ENCODE measurements around the gene BEX1.
"Not testable (repeated sequence)": the region's sequence is repeated elsewhere in the genome, so short reads cannot be mapped to it uniquely, and the experiment has no call there.

The BEX1 gene

DNA sequence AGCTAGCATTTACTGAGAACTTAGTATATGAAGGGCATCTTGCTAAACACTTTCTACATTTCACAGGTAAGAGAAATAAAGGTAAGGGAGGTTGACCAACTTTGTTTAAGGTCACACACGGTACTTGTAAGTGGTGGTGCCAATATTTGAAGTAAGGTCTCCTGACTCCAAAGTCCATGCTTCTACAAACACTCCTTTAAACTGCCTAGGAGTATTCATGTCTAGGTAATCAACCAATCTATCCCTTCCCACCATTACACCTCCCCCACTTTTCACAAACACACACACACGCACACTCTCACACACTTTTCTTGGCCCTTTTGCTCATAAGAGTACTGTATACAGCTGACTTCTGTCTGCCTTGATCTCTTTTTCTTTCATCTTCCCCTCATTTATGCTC lies 7.1 kb downstream of the BEX1 start:
- no peak overlapping the region for H3K27ac ChIP-seq
- TF ChIP-seq, protein P1, sequence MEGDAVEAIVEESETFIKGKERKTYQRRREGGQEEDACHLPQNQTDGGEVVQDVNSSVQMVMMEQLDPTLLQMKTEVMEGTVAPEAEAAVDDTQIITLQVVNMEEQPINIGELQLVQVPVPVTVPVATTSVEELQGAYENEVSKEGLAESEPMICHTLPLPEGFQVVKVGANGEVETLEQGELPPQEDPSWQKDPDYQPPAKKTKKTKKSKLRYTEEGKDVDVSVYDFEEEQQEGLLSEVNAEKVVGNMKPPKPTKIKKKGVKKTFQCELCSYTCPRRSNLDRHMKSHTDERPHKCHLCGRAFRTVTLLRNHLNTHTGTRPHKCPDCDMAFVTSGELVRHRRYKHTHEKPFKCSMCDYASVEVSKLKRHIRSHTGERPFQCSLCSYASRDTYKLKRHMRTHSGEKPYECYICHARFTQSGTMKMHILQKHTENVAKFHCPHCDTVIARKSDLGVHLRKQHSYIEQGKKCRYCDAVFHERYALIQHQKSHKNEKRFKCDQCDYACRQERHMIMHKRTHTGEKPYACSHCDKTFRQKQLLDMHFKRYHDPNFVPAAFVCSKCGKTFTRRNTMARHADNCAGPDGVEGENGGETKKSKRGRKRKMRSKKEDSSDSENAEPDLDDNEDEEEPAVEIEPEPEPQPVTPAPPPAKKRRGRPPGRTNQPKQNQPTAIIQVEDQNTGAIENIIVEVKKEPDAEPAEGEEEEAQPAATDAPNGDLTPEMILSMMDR (conservative IDR thresholded peaks at IDR 0.05), result no peak
- TF ChIP-seq ZFX (IDR thresholded peaks at IDR 0.05), result no peak

- TF ChIP-seq ZFX (IDR thresholded peaks at IDR 0.05), result no peak
- TF ChIP-seq, protein P1 (conservative IDR thresholded peaks at IDR 0.05), result no peak
- H3K27ac ChIP-seq, result no peak overlapping the region
These were observed 11.3 kb downstream of the BEX1 start for GRCh38 chrX:103052625-103053024.

GRCh38 chrX:103051260-103051789 lies 12.6 kb downstream of the BEX1 start:
- TF ChIP-seq ZFX (IDR thresholded peaks at IDR 0.05), result no peak
- TF ChIP-seq, protein P1 (conservative IDR thresholded peaks at IDR 0.05), result no peak
- no peak overlapping the region for H3K27ac ChIP-seq

DNA sequence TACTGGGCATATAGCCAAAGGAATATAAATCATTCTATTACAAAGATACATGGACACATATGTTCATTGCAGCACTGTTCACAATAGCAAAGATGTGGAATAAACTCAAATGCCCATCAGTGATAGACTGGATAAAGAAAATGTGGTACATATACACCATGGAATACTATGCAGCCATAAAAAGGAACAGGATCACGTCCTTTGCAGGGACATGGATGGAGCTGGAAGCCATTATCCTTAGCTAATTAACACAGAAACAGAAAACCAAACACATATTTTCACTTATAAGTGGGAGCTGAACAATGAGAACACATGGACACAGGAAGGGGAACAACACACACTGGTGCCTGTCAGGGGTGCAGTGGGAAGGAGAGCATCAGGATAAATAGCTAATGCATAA lies 30.6 kb downstream of the BEX1 start:
- H3K27ac ChIP-seq, result not testable (repeated sequence)

- TF ChIP-seq, protein P1 (conservative IDR thresholded peaks at IDR 0.05), result no peak
- TF ChIP-seq ZFX (IDR thresholded peaks at IDR 0.05), result no peak
- no peak overlapping the region for H3K27ac ChIP-seq
These were observed 46.4 kb downstream of the BEX1 start for GRCh38 chrX:103017542-103017941.

DNA sequence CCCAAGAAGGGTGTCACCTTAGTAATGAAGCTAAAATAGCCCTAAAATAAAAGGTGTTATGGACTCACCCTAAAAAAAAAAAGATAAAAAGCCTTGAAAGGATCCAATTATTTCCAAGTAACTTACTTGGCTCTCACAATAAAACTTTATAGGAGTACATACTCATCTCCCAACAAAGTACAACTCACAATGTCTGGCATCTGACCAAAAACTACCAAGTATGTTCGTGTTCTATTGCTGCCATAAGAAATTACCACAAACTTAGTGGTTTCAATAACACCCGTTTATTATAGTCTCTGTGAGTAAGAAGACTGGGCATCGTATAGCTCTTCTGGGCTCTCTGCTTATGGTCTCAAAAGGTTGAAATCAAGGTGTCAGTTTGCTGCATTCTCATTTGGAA lies 51.0 kb downstream of the BEX1 start:
- no peak overlapping the region for H3K27ac ChIP-seq
- TF ChIP-seq, protein P1 (conservative IDR thresholded peaks at IDR 0.05), result no peak
- TF ChIP-seq ZFX (IDR thresholded peaks at IDR 0.05), result no peak
